H9 (cell line): ENCODE measurements around the gene NXF2B. TPM values are rescaled to one million over a fixed set of nuclear protein-coding genes. Genes with fewer than 3 reads are reported as not detected.
"Not testable (repeated sequence)": the region's sequence is repeated elsewhere in the genome, so short reads cannot be mapped to it uniquely, and the experiment has no call there.

ENCODE experiments used
- DNase-seq: peaks from one replicate; pipeline ENCODE4 v3.0.0-alpha.2; 2017
- H2AFZ ChIP-seq: one replicate; pipeline ENCODE4 v1.6.1; 2013; ENCODE audit warnings: mild to moderate bottlenecking, low read length, control low read depth, moderate library complexity
- H2AK5ac ChIP-seq: 2 replicates; pipeline ENCODE4 v1.6.1; 2013; ENCODE audit warnings: low read length, control low read depth, mixed read lengths; ENCODE audit not compliant: insufficient read length
- H2BK120ac ChIP-seq: one replicate; pipeline ENCODE4 v1.6.1; 2013; ENCODE audit warnings: low read depth, mild to moderate bottlenecking, low read length, control low read depth, inconsistent platforms; ENCODE audit not compliant: poor library complexity, severe bottlenecking
- H2BK12ac ChIP-seq: 2 replicates; pipeline ENCODE4 v1.6.1; 2013; ENCODE audit warnings: low read length, control low read depth, mixed read lengths, low read depth; ENCODE audit not compliant: insufficient read length
- H2BK15ac ChIP-seq: 2 replicates; pipeline ENCODE4 v1.6.1; 2013; ENCODE audit warnings: low read depth, low read length, control low read depth
- H2BK20ac ChIP-seq: one replicate; pipeline ENCODE4 v1.6.1; 2013; ENCODE audit warnings: low read depth, mild to moderate bottlenecking, low read length, control low read depth, inconsistent platforms; ENCODE audit not compliant: poor library complexity, severe bottlenecking
- H2BK5ac ChIP-seq: 2 replicates; pipeline ENCODE4 v1.6.1; 2013; ENCODE audit warnings: low read length, control low read depth, mixed read lengths; ENCODE audit not compliant: insufficient read length
- H3K14ac ChIP-seq: 2 replicates; pipeline ENCODE4 v1.6.1; 2013; ENCODE audit warnings: low read length, control low read depth; ENCODE audit not compliant: insufficient read depth
- H3K18ac ChIP-seq: 2 replicates; pipeline ENCODE4 v1.6.1; 2013; ENCODE audit warnings: low read depth, mild to moderate bottlenecking, mixed read lengths, low read length, control low read depth; ENCODE audit not compliant: insufficient read length
- H3K23ac ChIP-seq: 2 replicates; pipeline ENCODE4 v1.6.1; 2013; ENCODE audit warnings: low read length, control low read depth, mixed read lengths, low read depth; ENCODE audit not compliant: insufficient read length
- H3K23me2 ChIP-seq: 2 replicates; pipeline ENCODE4 v1.6.1; 2013; ENCODE audit warnings: low read depth, mild to moderate bottlenecking, mixed read lengths, low read length, control low read depth; ENCODE audit not compliant: insufficient read length, poor library complexity, severe bottlenecking
- H3K27ac ChIP-seq: 2 replicates; pipeline ENCODE4 v1.5.1; 2013; ENCODE audit warnings: low read length, control low read depth, mixed read lengths, low read depth; ENCODE audit not compliant: insufficient read length
- H3K27me3 ChIP-seq: 2 replicates; pipeline ENCODE4 v1.6.1; 2013; ENCODE audit warnings: low read length, control low read depth, inconsistent platforms; ENCODE audit not compliant: insufficient read depth
- H3K4ac ChIP-seq: 2 replicates; pipeline ENCODE4 v1.6.1; 2013; ENCODE audit warnings: low read depth, mild to moderate bottlenecking, control low read depth, inconsistent platforms, low read length, moderate library complexity
- H3K4me1 ChIP-seq: 2 replicates; pipeline ENCODE4 v1.6.1; 2013; ENCODE audit warnings: low read length, control low read depth, inconsistent platforms; ENCODE audit not compliant: insufficient read depth
- H3K4me2 ChIP-seq: 2 replicates; pipeline ENCODE4 v1.6.1; 2013; ENCODE audit warnings: low read length, control low read depth, mixed read lengths; ENCODE audit not compliant: insufficient read length, insufficient read depth
- H3K56ac ChIP-seq: 2 replicates; pipeline ENCODE4 v1.6.1; 2013; ENCODE audit warnings: low read depth, mild to moderate bottlenecking, mixed read lengths, low read length, control low read depth; ENCODE audit not compliant: insufficient read length
- H3K79me1 ChIP-seq: 2 replicates; pipeline ENCODE4 v1.6.1; 2013; ENCODE audit warnings: low read depth, mild to moderate bottlenecking, moderate library complexity, low read length, control low read depth, inconsistent platforms; ENCODE audit not compliant: insufficient read depth, poor library complexity, severe bottlenecking
- H3K79me2 ChIP-seq: 2 replicates; pipeline ENCODE4 v1.6.1; 2013; ENCODE audit warnings: low read length, control low read depth, inconsistent platforms; ENCODE audit not compliant: insufficient read depth
- H3K9ac ChIP-seq: 2 replicates; pipeline ENCODE4 v1.6.1; 2013; ENCODE audit warnings: low read length, control low read depth, mixed read lengths; ENCODE audit not compliant: insufficient read length; ENCODE audit errors: extremely low read depth
- H3K9me3 ChIP-seq: one replicate; pipeline ENCODE4 v1.6.1; 2013; ENCODE audit warnings: low read depth, low read length, inconsistent platforms; ENCODE audit not compliant: control insufficient read depth
- H3T11ph ChIP-seq: one replicate; pipeline ENCODE4 v1.6.1; 2013; ENCODE audit warnings: mild to moderate bottlenecking, low read length, control low read depth, inconsistent platforms
- H4K20me1 ChIP-seq: one replicate; pipeline ENCODE4 v1.6.1; 2013; ENCODE audit not compliant: control insufficient read depth, insufficient read length, insufficient read depth
- H4K5ac ChIP-seq: 2 replicates; pipeline ENCODE4 v1.6.1; 2013; ENCODE audit warnings: low read depth, mild to moderate bottlenecking, mixed read lengths, low read length, control low read depth; ENCODE audit not compliant: insufficient read length
- H4K8ac ChIP-seq: replicated peaks from 2 replicates; pipeline ENCODE4 v1.6.1; 2013; ENCODE audit warnings: low read length, control low read depth, mixed read lengths, low read depth; ENCODE audit not compliant: insufficient read length
- H4K91ac ChIP-seq: 2 replicates; pipeline ENCODE4 v1.6.1; 2013; ENCODE audit warnings: low read depth, mild to moderate bottlenecking, moderate library complexity, mixed read lengths, low read length, control low read depth; ENCODE audit not compliant: insufficient read length
- H3K27ac Mint-ChIP-seq, 3 experiments: 2 replicates in 2 of 3; 3 replicates in 1 of 3; pipeline ENCODE4 v1.8.0; 2020 to 2021; ENCODE audit warnings: mixed read lengths in 3 of 3, mild to moderate bottlenecking in 1 of 3, moderate library complexity in 1 of 3
- H3K27me3 Mint-ChIP-seq: 2 replicates; pipeline ENCODE4 v1.8.0; 2021; ENCODE audit warnings: low read depth, mild to moderate bottlenecking, moderate library complexity, mixed read lengths
- H3K36me3 Mint-ChIP-seq, 3 experiments: 2 replicates in 2 of 3; 3 replicates in 1 of 3; pipeline ENCODE4 v1.8.0; 2020 to 2021; ENCODE audit warnings: low read depth in 3 of 3, mixed read lengths in 3 of 3; ENCODE audit not compliant: insufficient read depth in 1 of 3
- H3K4me1 Mint-ChIP-seq, 2 experiments: 2 replicates each; pipeline ENCODE4 v1.8.0; 2020; ENCODE audit warnings: mixed read lengths in 2 of 2
- H3K4me3 Mint-ChIP-seq, 2 experiments: 2 replicates in 1 of 2; 3 replicates in 1 of 2; pipeline ENCODE4 v1.8.0; 2020 to 2021; ENCODE audit warnings: mild to moderate bottlenecking in 2 of 2, mixed read lengths in 2 of 2, moderate library complexity in 1 of 2
- H3K9me3 Mint-ChIP-seq, 2 experiments: 2 replicates in 1 of 2; 3 replicates in 1 of 2; pipeline ENCODE4 v1.8.0; 2020; ENCODE audit warnings: mild to moderate bottlenecking in 2 of 2, mixed read lengths in 2 of 2, moderate library complexity in 1 of 2
- WGBS: extraction: QIAGEN DNeasy Blood & Tissue Kit; methylation state at CpG from one replicate; pipeline ENCODE4 v1.1.7; 2013; ENCODE audit warnings: missing lambda C conversion rate, low lambda C conversion rate, mixed read lengths; ENCODE audit not compliant: insufficient read length; ENCODE audit errors: extremely low coverage; 5-methylcytosine and 5-hydroxymethylcytosine counted together
- total RNA-seq: library from RNA; stranded (reverse); gene quantifications from 2 replicates; pipeline ENCODE4 v1.2.1, GENCODE V29; 2021

The NXF2B gene
- total RNA-seq, 1 experiment from 2014 or later: not detected

DNA sequence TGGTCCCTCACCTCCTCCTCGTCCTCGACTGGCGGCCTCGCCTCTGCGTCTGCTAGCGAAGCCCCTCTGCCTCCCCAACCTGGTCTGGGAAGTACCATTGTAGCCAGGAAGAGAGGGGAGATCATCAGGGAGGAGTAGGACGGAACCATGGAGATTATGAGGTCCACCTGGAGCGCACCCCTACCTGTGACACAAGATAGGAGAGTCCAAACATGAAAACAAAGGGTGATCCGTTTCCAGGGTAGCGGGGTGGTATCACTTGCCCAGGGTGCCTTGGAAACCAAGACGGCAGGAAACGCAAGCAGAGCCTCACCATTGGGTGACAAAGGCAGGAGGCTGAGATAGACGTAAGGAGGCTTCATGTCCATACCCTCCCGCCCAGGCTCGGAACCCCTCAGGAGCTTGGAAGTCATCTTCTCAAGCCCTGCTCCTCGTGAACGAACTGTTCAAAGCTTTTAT, 32.0 kb upstream of the NXF2B start, which contains the start of gene TCP11X2:
TSS of gene TCP11X2 (minus strand) at position 51 of the 459 bp plus-strand sequence.
- not testable (repeated sequence) for H3K56ac ChIP-seq, H3K79me2 ChIP-seq, H3T11ph ChIP-seq, H3K4me2 ChIP-seq, H3K9ac ChIP-seq, H2BK20ac ChIP-seq, H2BK120ac ChIP-seq, H2AFZ ChIP-seq, H4K8ac ChIP-seq, H3K9me3 ChIP-seq, H3K4me1 ChIP-seq, H2BK5ac ChIP-seq, H3K27ac ChIP-seq, H3K14ac ChIP-seq, H3K23ac ChIP-seq, H2BK12ac ChIP-seq, H3K27ac Mint-ChIP-seq, H4K5ac ChIP-seq, H2AK5ac ChIP-seq, H3K27me3 Mint-ChIP-seq, H3K36me3 Mint-ChIP-seq, H3K23me2 ChIP-seq, H3K4ac ChIP-seq, H3K18ac ChIP-seq, H2BK15ac ChIP-seq, H3K79me1 ChIP-seq, DNase-seq, H4K91ac ChIP-seq, H4K20me1 ChIP-seq, H3K4me3 Mint-ChIP-seq, H3K4me1 Mint-ChIP-seq, H3K27me3 ChIP-seq, H3K9me3 Mint-ChIP-seq
- WGBS: no CpG with 5 or more reads among the region's 17 CpGs

DNA sequence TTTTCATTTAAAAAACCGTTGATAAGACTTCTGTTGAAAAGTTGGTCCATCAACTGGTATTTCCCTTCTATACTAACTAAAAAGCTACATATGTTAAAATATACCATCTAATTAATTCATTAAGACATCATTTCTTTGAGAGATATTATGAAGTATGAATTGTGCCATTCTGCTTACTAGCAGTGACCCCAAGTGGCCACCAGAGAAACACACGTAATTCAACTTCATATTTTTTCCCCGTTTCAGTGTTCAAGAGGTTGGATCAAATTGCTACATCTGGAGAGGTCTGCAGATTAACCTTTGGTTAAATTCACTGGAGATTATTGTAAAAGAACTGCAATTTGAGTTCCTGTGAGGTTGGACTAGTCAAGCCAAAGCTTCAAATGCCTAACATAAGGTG, 30.4 kb upstream of the NXF2B start:
- WGBS: no CpG with 5 or more reads among the region's 3 CpGs
- H3K27ac Mint-ChIP-seq, H3K18ac ChIP-seq, H2AFZ ChIP-seq, H4K91ac ChIP-seq, H3K4me3 Mint-ChIP-seq, H3K4me1 Mint-ChIP-seq, H2BK120ac ChIP-seq, H3K23me2 ChIP-seq, H3K23ac ChIP-seq, DNase-seq, H2AK5ac ChIP-seq, H2BK20ac ChIP-seq, H3K9me3 ChIP-seq, H3K4me1 ChIP-seq, H3K79me2 ChIP-seq, H3K27me3 ChIP-seq, H3K9me3 Mint-ChIP-seq, H3T11ph ChIP-seq, H4K5ac ChIP-seq, H3K79me1 ChIP-seq, H3K56ac ChIP-seq, H3K9ac ChIP-seq, H3K4me2 ChIP-seq, H2BK5ac ChIP-seq, H3K36me3 Mint-ChIP-seq, H4K20me1 ChIP-seq, H2BK15ac ChIP-seq, H4K8ac ChIP-seq, H3K27ac ChIP-seq, H2BK12ac ChIP-seq, H3K4ac ChIP-seq, H3K14ac ChIP-seq, H3K27me3 Mint-ChIP-seq: not testable (repeated sequence)
